ENCODE data around the gene RBP5.

Gene RBP5

GRCh38 chr12:7099290-7099996, 29.2 kb downstream of the RBP5 start:
- DNase-seq (ENCODE audit: low read depth), result no peak
- TF ChIP-seq CTCF (IDR thresholded peaks at IDR 0.05; ENCODE audit: insufficient read depth, low read depth, low read length, missing control alignments), result no peak
- H3K4me3 ChIP-seq (ENCODE audit: low read length), result no peak overlapping the region

- no peak for TF ChIP-seq CTCF (IDR thresholded peaks at IDR 0.05; ENCODE audit: insufficient read depth, low read depth, low read length, missing control alignments)
- DNase-seq (ENCODE audit: low read depth), result no peak
- H3K4me3 ChIP-seq (ENCODE audit: low read length), result no peak overlapping the region
Measured at GRCh38 chr12:7096979-7097378, 31.7 kb downstream of the RBP5 start.

GRCh38 chr12:7096006-7096932, 32.4 kb downstream of the RBP5 start:
- TF ChIP-seq CTCF (IDR thresholded peaks at IDR 0.05; ENCODE audit: insufficient read depth, low read depth, low read length, missing control alignments), result no peak
- no peak overlapping the region for H3K4me3 ChIP-seq (ENCODE audit: low read length)
- DNase-seq (ENCODE audit: low read depth), result no peak

- TF ChIP-seq CTCF (IDR thresholded peaks at IDR 0.05; ENCODE audit: insufficient read depth, low read depth, low read length, missing control alignments), result no peak
- no peak overlapping the region for H3K4me3 ChIP-seq (ENCODE audit: low read length)
- DNase-seq (ENCODE audit: low read depth), result no peak
Measured at GRCh38 chr12:7093892-7094291, 34.8 kb downstream of the RBP5 start.

- H3K4me3 ChIP-seq (ENCODE audit: low read length), result no peak overlapping the region
- no peak for DNase-seq (ENCODE audit: low read depth)
- no peak for TF ChIP-seq CTCF (IDR thresholded peaks at IDR 0.05; ENCODE audit: insufficient read depth, low read depth, low read length, missing control alignments)
Measured at GRCh38 chr12:7093486-7093885, 35.2 kb downstream of the RBP5 start.

GRCh38 chr12:7092986-7093460, 35.7 kb downstream of the RBP5 start:
- no peak for TF ChIP-seq CTCF (IDR thresholded peaks at IDR 0.05; ENCODE audit: insufficient read depth, low read depth, low read length, missing control alignments)
- no peak for DNase-seq (ENCODE audit: low read depth)

More at GRCh38 chr12:7092986-7093460, 35.7 kb downstream of the RBP5 start:
- no peak overlapping the region for H3K4me3 ChIP-seq (ENCODE audit: low read length)
